ENCODE data around the gene NOD2. TPM values are rescaled to one million over a fixed set of nuclear protein-coding genes. Genes with fewer than 3 reads are reported as not detected.

NOD2 gene
- total RNA-seq, 1 donor from 2014 or later: 0.46 TPM

GRCh38 chr16:50683689-50684374 lies 9.6 kb upstream of the NOD2 start:
- TF ChIP-seq, protein P1, sequence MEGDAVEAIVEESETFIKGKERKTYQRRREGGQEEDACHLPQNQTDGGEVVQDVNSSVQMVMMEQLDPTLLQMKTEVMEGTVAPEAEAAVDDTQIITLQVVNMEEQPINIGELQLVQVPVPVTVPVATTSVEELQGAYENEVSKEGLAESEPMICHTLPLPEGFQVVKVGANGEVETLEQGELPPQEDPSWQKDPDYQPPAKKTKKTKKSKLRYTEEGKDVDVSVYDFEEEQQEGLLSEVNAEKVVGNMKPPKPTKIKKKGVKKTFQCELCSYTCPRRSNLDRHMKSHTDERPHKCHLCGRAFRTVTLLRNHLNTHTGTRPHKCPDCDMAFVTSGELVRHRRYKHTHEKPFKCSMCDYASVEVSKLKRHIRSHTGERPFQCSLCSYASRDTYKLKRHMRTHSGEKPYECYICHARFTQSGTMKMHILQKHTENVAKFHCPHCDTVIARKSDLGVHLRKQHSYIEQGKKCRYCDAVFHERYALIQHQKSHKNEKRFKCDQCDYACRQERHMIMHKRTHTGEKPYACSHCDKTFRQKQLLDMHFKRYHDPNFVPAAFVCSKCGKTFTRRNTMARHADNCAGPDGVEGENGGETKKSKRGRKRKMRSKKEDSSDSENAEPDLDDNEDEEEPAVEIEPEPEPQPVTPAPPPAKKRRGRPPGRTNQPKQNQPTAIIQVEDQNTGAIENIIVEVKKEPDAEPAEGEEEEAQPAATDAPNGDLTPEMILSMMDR (IDR thresholded peaks at IDR 0.05; ENCODE audit: insufficient read depth, low read length, poor library complexity, severe bottlenecking): no peak
- H3K36me3 ChIP-seq (ENCODE audit: control insufficient read depth, insufficient read depth, low read length): no peaks in the 10 kb centered on the region
- no peak for DNase-seq (ENCODE audit: low read depth)
- H3K27me3 ChIP-seq (ENCODE audit: control insufficient read depth, insufficient read depth, low read length): no peaks in the 10 kb centered on the region
- no peak overlapping the region for H3K4me3 ChIP-seq (ENCODE audit: low read depth, low read length)

DNA sequence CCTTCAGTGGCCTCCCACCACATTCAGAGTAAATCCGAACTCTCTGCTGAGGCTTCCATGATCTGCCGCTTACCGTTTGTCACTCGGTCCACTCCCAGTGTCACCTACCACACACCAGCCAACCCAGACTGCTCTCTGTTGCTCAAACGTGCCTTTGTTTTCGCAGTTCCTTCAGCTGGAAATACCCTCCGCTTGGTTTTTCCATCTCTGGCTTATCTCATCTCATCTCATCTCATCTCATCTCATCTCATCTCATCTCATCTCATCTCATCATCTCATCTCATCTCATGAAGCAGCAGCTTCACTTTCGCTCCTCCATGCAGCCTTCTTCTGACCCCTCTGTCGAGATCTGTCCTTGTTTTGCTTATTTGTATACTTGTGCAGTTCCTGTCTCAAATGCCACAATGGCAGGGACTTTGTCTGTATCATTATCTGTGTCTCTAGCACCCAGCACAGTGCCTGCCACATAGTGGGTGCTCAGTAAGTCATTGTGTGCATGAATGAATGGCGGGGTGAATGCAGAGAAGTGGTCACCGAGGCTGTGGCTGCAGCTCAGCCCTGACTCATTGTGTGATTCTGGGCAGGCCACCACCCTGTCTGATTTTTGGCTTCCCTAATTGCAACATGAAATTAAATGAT lies 8.5 kb upstream of the NOD2 start:
- H3K36me3 ChIP-seq (ENCODE audit: control insufficient read depth, insufficient read depth, low read length): no peaks in the 10 kb centered on the region
- TF ChIP-seq, protein P1 (IDR thresholded peaks at IDR 0.05; ENCODE audit: insufficient read depth, low read length, poor library complexity, severe bottlenecking): no peak
- DNase-seq (ENCODE audit: low read depth): no peak
- H3K4me3 ChIP-seq (ENCODE audit: low read depth, low read length): no peak overlapping the region
- H3K27me3 ChIP-seq (ENCODE audit: control insufficient read depth, insufficient read depth, low read length): no peaks in the 10 kb centered on the region

- H3K4me3 ChIP-seq (ENCODE audit: low read depth, low read length): no peak overlapping the region
- no peaks in the 10 kb centered on the region for H3K36me3 ChIP-seq (ENCODE audit: control insufficient read depth, insufficient read depth, low read length)
- TF ChIP-seq, protein P1 (IDR thresholded peaks at IDR 0.05; ENCODE audit: insufficient read depth, low read length, poor library complexity, severe bottlenecking): no peak
- DNase-seq (ENCODE audit: low read depth): no peak
- H3K27me3 ChIP-seq (ENCODE audit: control insufficient read depth, insufficient read depth, low read length): no peaks in the 10 kb centered on the region
Measured at GRCh38 chr16:50685462-50686063, 7.8 kb upstream of the NOD2 start.

DNA sequence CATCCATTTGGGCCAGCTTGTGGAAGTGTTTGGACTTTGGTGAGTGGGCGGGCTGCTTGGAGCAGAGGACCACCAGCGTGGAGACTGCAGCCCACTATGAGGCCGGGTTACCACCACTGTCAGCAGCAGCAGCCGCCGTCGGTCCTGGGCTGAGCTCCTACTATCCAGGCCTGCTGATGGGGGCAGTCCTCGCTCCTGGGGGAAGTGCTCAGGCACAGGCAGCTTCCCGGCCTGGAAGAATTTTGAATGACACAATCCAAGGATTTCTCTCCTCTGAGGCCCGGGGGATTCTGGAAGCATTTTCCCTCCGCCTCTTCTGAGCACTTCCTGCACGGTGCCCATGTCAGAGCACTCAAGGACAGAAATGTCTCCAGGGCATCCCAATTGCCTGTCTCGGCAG lies 5.3 kb upstream of the NOD2 start:
- peaks cover 4% of the 10 kb centered on the region for H3K27me3 ChIP-seq (ENCODE audit: control insufficient read depth, insufficient read depth, low read length)
- DNase-seq (ENCODE audit: low read depth): no peak
- H3K36me3 ChIP-seq (ENCODE audit: control insufficient read depth, insufficient read depth, low read length): no peaks in the 10 kb centered on the region
- TF ChIP-seq, protein P1 (IDR thresholded peaks at IDR 0.05; ENCODE audit: insufficient read depth, low read length, poor library complexity, severe bottlenecking): no peak
- no peak overlapping the region for H3K4me3 ChIP-seq (ENCODE audit: low read depth, low read length)

GRCh38 chr16:50688867-50689266 lies 4.5 kb upstream of the NOD2 start:
- TF ChIP-seq, protein P1 (IDR thresholded peaks at IDR 0.05; ENCODE audit: insufficient read depth, low read length, poor library complexity, severe bottlenecking): no peak

More at GRCh38 chr16:50688867-50689266, 4.5 kb upstream of the NOD2 start:
- H3K4me3 ChIP-seq (ENCODE audit: low read depth, low read length): no peak overlapping the region
- peaks cover 12% of the 10 kb centered on the region for H3K27me3 ChIP-seq (ENCODE audit: control insufficient read depth, insufficient read depth, low read length)
- DNase-seq (ENCODE audit: low read depth): no peak
- H3K36me3 ChIP-seq (ENCODE audit: control insufficient read depth, insufficient read depth, low read length): no peaks in the 10 kb centered on the region

All from kidney epithelial cell (primary cell).